ENCODE data around the gene GPR143.

GRCh38 chrX:9710332-9710731 lies 55.3 kb downstream of the GPR143 start:
- TF ChIP-seq CTCF (IDR thresholded peaks at IDR 0.05; ENCODE audit: insufficient read depth, low read depth, low read length) = no peak
- no peak for TF ChIP-seq EZH2 (IDR thresholded peaks at IDR 0.05; ENCODE audit: insufficient read depth, low read length)

Measured in astrocyte (in vitro differentiated cells and primary cell).